Esophagus squamous epithelium (tissue), 5 donors: ENCODE measurements around the gene CPLX3. TPM values are rescaled to one million over a fixed set of nuclear protein-coding genes. Genes with fewer than 3 reads are reported as not detected.
A peak's percentile ranks its signal among the peaks of the same experiment; 100 is the strongest.

Experiments used
- DNase-seq: peaks from one replicate; lab custom pipeline; 2025; lab: John Stamatoyannopoulos, UW
- H3K27ac ChIP-seq, 4 donors: fragments of 200-600 bp; sonication (generic); one replicate each; pipeline ENCODE4 v1.5.1; 2016 to 2019; ENCODE audit warnings: mild to moderate bottlenecking in 1 of 4
- H3K27me3 ChIP-seq, 4 donors: fragments of 200-600 bp; sonication (generic); 1 replicate in 3 of 4; 2 replicates in 1 of 4; pipeline versions ENCODE4 v1.5.1 to v1.6.0; 2017 to 2021; ENCODE audit warnings: antibody characterized with exemption in 1 of 4
- H3K36me3 ChIP-seq, 3 donors: fragments of 200-600 bp; sonication (generic); one replicate each; pipeline ENCODE4 v1.5.1; 2016 to 2019
- H3K4me1 ChIP-seq, 3 donors: fragments of 200-600 bp; sonication (generic); one replicate each; pipeline ENCODE4 v1.5.1; 2017 to 2019
- H3K4me3 ChIP-seq, 4 donors: fragments of 200-600 bp; sonication (generic); 1 replicate in 3 of 4; 2 replicates in 1 of 4; pipeline ENCODE4 v1.5.1; 2016 to 2019; ENCODE audit warnings: mild to moderate bottlenecking in 2 of 4, moderate library complexity in 1 of 4
- H3K9me3 ChIP-seq, 3 donors: fragments of 200-600 bp; sonication (generic); one replicate each; pipeline ENCODE4 v1.5.1; 2016 to 2019
- CTCF ChIP-seq, 6 experiments: fragments of 450-650 bp in 4 of 6; fragments of 200-600 bp in 2 of 6; sonication (generic) in 2 of 6; IDR thresholded peaks; one replicate each; pipeline ENCODE4 v1.5.1; 2016 to 2019; ENCODE audit warnings: antibody characterized with exemption in 6 of 6, mild to moderate bottlenecking in 4 of 6, moderate library complexity in 4 of 6
- POLR2A ChIP-seq, 4 donors: fragments of 450-650 bp; IDR thresholded peaks; one replicate each; pipeline ENCODE4 v1.6.1; 2017; ENCODE audit warnings: antibody characterized with exemption in 4 of 4, mild to moderate bottlenecking in 4 of 4, moderate library complexity in 3 of 4
- WGBS, 2 donors: methylation state at CpG; one replicate each; pipeline ENCODE4 v1.1.5; 2018; 5-methylcytosine and 5-hydroxymethylcytosine counted together
- intact Hi-C: fragments of 100-400 bp; cut with DNase I; formaldehyde crosslinking; loops from one replicate; pipeline ENCODE4 v1.15.0; 2022
- total RNA-seq, 4 donors: library from RNA; depleted of rRNA; stranded (reverse); fragments of >200 nt; gene quantifications; one replicate each; pipeline ENCODE4 v1.1.0, GENCODE V29; 2016
- donor health status: DM: yes; HTN: yes; CAD: no.

The CPLX3 gene
- total RNA-seq, 4 donors from 2014 or later, result 0.11 TPM; not detected in 3

DNA sequence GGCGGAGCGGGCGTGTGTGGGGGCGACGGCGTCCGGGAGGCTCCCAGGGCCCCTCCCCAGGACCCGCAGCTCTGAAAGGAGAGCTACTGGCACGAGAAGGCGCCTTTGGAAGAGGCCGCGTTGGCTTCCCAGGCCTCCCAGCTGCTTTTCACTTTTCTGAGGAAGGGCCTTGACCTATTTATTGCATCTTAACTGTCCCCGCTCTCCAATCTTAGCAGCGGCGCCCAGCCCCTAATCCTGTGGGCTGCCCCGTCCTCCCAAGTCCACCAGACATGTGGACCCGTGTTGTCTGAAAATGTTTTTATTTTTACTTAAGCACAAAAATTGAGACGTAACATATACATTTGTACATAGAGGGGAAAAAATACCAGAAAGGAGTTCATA lies 17.0 kb downstream of the CPLX3 start:
- no peak for DNase-seq
- H3K36me3 ChIP-seq, result peaks cover 7 to 82% (median 14%) of the 10 kb centered on the region in 3 donors
- peak overlapping the region; percentile 93 to 98 (median 96) for H3K27ac ChIP-seq
- peak overlapping the region; percentile 78 to 98 (median 92) for H3K4me3 ChIP-seq
- peaks cover 19 to 68% (median 27%) of the 10 kb centered on the region in 3 donors for H3K4me1 ChIP-seq
- H3K9me3 ChIP-seq, result no peaks in the 10 kb centered on the region
- 22 to 25% methylated on average over 8 to 17 of the region's 18 CpGs for whole genome bisulfite sequencing, 2 donors
- intact Hi-C loops, result no loop called here
- H3K27me3 ChIP-seq, result no peaks in the 10 kb centered on the region
- no peak for TF ChIP-seq POLR2A (IDR thresholded peaks at IDR 0.05)
- TF ChIP-seq CTCF (IDR thresholded peaks at IDR 0.05), result peak in 2 of 6 experiments; percentile 3 to 4

GRCh38 chr15:74843891-74844299 lies 17.5 kb downstream of the CPLX3 start:
- H3K4me1 ChIP-seq, result peaks cover 19 to 68% (median 27%) of the 10 kb centered on the region in 3 donors
- H3K27me3 ChIP-seq, result no peaks in the 10 kb centered on the region
- WGBS, 2 donors, result 33 to 44% methylated on average over 6 to 8 of the region's 12 CpGs
- H3K4me3 ChIP-seq, result peak overlapping the region in 3 of 4 donors; percentile 78 to 98 (median 91)
- TF ChIP-seq POLR2A (IDR thresholded peaks at IDR 0.05) (no peak), CTCF (IDR thresholded peaks at IDR 0.05) (no peak)
- peak overlapping the region; percentile 93 to 98 (median 96) for H3K27ac ChIP-seq
- H3K36me3 ChIP-seq, result peaks cover 8 to 82% (median 10%) of the 10 kb centered on the region in 3 donors
- no peak for DNase-seq
- H3K9me3 ChIP-seq, result no peaks in the 10 kb centered on the region
- intact Hi-C loops, result no loop called here

GRCh38 chr15:74844319-74845207 lies 18.1 kb downstream of the CPLX3 start:
- Histone ChIP-seq H3K4me1 (peaks cover 19 to 68% (median 27%) of the 10 kb centered on the region in 3 donors), H3K4me3 (no peak overlapping the region), H3K27ac (peak overlapping the region; percentile 93 to 98 (median 96)), H3K27me3 (no peaks in the 10 kb centered on the region), H3K36me3 (peaks cover 10 to 82% (median 14%) of the 10 kb centered on the region in 3 donors), H3K9me3 (no peaks in the 10 kb centered on the region)
- TF ChIP-seq POLR2A (IDR thresholded peaks at IDR 0.05) (no peak), CTCF (IDR thresholded peaks at IDR 0.05) (no peak)
- intact Hi-C loops, result no loop called here
- DNase-seq, result no peak
- WGBS, 2 donors, result 52 to 100% methylated on average over 3 to 12 of the region's 12 CpGs

- DNase-seq, result no peak
- H3K36me3 ChIP-seq, result peaks cover 10 to 82% (median 20%) of the 10 kb centered on the region in 3 donors
- 45 to 62% methylated on average over 2 to 5 of the region's 5 CpGs for WGBS, 2 donors
- no peaks in the 10 kb centered on the region for H3K27me3 ChIP-seq
- H3K27ac ChIP-seq, result peak overlapping the region; percentile 54 to 98 (median 96)
- intact Hi-C loops, result no loop called here
- H3K4me3 ChIP-seq, result no peak overlapping the region
- TF ChIP-seq CTCF (IDR thresholded peaks at IDR 0.05), result no peak
- no peak for TF ChIP-seq POLR2A (IDR thresholded peaks at IDR 0.05)
- no peaks in the 10 kb centered on the region for H3K9me3 ChIP-seq
- H3K4me1 ChIP-seq, result peaks cover 19 to 64% (median 27%) of the 10 kb centered on the region in 3 donors
Measured at GRCh38 chr15:74845208-74845568, 18.8 kb downstream of the CPLX3 start.

DNA sequence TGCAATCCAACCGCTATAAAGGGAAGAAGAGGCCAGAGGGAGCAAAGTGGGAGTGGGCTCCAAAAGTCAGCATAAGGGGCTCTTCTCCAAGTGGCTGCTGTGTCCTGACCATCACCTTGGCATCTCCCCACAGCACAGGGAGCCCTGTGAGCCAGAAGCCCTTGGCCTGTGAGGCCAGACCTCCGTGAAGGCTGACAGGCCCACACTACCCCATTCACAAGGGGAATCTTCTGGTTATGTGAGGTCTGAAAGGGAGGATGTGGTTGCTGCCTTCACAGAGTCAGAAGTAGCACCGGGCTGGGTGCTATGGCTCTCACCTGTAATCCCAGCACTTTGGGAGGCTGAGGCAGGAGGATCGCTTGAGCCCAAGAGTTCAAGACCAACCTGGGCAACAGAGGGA lies 19.2 kb downstream of the CPLX3 start:
- peaks cover 11 to 82% (median 24%) of the 10 kb centered on the region in 3 donors for H3K36me3 ChIP-seq
- H3K4me1 ChIP-seq, result peaks cover 19 to 60% (median 27%) of the 10 kb centered on the region in 3 donors
- WGBS, 2 donors, result 56 to 69% methylated on average over 3 to 4 of the region's 4 CpGs
- intact Hi-C loops, result no loop called here
- no peak for DNase-seq
- no peak overlapping the region for H3K4me3 ChIP-seq
- no peak for TF ChIP-seq CTCF (IDR thresholded peaks at IDR 0.05)
- no peak for TF ChIP-seq POLR2A (IDR thresholded peaks at IDR 0.05)
- H3K27me3 ChIP-seq, result no peaks in the 10 kb centered on the region
- peak overlapping the region; percentile 54 to 98 (median 96) for H3K27ac ChIP-seq
- H3K9me3 ChIP-seq, result no peaks in the 10 kb centered on the region
